ENCODE measurements around the gene TP63. TPM values are rescaled to one million over a fixed set of nuclear protein-coding genes. Genes with fewer than 3 reads are reported as not detected.

The TP63 gene
- total RNA-seq, result 138 and 212 TPM in 2 replicates

DNA sequence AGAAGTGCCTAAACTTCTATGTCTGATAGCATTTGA is at the start of gene TP63:
Gene TP63 (plus strand): TSS at position 17 of the 36 bp plus-strand sequence. CDS start 127 bp downstream, outside the sequence.

